DMS 273 treated with DMSO at 0.1 percent for 48 hours (cell line): ENCODE measurements around the gene DNAJB2.
A peak's percentile ranks its signal among the peaks of the same experiment; 100 is the strongest.
"Not testable (repeated sequence)": the region's sequence is repeated elsewhere in the genome, so short reads cannot be mapped to it uniquely, and the experiment has no call there.

Experiments used
- DNase-seq: peaks from one replicate; lab custom pipeline; 2025; lab: John Stamatoyannopoulos, UW

Gene DNAJB2

DNA sequence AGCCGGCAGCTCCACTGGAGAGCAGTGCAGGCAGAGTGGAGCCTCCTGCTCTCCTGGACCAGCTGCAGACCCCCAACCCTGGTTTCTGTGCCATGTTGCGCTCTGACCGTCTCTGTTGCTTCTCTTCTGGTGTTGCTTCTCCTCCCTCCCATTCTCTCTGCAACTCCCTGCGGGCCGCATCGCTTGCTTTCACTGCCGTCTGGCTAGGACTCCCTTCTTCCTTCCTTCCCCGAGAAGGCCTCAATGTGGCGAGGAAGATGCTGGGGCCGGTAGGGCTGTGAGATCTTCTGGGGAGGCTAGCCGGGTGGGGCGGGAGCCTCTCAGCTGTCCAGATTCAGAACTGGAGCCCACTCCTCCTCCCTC lies 6.2 kb downstream of the DNAJB2 start:
- DNase-seq: no peak

DNA sequence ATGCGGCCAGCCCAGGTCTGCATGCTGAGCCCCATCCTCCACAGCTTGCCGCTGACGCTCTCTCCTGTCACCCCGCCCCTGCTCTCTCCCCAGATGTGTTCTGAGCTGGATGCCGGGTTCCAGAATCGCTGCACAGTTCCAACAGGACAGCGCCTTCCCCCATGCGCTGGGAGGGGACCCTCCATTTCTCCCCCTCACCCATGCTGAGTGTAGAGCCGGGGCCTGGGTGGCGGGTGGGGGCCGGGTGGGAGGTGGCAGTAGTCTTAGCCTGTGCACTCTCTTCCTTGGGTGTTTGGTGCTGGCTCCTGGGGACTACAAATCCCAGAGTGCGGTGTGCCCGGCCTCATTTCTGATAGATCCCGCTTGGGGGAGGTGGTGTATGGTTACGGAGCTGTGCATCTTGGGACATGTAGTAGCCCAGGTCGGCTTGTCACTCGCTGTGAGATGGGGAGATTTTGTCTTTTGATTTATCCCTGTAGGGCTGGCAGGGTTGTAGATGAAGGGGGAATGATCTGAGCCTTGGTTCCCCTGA lies 6.8 kb downstream of the DNAJB2 start:
- DNase-seq: peak; percentile 56

- no peak for DNase-seq
Observed at GRCh38 chr2:219286436-219287115, 7.4 kb downstream of the DNAJB2 start.

DNA sequence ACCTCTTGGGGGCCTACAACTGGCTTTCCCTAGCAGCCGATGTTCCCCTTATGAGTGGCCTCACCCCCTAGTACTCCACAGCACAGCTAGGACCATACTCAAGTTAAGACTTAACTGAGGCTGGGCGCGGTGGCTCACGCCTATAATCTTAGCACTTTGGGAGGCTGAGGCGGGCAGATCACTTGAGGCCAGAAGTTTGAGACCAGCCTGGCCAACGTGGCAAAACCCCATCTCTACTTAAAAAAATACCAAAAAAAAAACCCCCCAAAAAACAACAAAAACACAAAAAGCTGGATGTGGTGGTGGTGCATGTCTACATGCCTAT lies 7.9 kb downstream of the DNAJB2 start:
- DNase-seq: not testable (repeated sequence)

DNA sequence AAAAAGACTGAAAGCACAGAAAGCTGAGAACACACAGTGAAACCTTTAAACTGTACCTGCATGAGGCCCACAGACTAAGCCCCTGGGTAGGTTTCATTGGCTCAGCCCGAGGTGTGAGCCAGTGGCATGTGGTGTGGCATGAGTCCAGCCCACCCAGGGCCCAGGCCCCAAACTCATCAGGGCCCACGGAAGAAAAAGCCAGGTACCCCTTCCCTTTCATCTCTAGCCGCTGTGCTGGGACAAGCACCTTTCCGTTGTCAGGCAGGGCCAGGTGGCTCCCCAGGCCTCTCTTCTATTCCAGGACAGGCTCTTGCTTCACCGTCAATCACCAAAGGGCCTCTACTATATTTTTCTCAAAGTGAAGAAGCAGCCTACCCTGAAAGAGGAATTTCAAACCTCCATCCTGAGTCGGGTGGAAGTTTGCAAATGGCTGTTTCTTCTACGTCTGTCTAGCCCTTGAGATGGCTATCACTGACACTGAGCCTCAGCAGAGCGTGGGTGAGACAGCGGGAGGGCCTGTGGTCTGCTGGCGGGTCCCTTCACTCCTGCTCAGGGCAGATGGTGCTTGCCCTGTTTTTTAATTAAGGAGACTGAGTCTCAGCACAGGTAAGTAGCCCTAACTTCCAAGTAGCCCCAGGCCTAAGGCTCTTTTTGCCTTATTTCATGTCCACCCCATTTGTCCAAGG lies 8.6 kb downstream of the DNAJB2 start:
- no peak for DNase-seq

DNA sequence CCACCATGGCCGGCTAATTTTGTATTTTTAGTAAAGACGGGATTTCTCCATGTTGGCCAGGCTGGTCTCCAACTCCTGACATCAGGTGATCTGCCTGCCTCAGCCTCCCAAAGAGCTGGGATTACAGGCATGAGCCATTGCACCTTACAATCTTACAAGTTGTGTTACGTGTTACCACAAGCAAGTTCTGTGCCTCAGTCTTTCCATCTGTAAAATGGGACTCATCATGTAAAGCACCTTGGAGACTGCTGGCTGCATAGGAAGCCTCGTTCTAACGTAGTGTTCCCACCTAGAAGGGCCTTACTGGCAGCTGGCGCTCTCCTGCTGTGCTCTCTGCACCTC lies 10.0 kb downstream of the DNAJB2 start:
- no peak for DNase-seq

DNA sequence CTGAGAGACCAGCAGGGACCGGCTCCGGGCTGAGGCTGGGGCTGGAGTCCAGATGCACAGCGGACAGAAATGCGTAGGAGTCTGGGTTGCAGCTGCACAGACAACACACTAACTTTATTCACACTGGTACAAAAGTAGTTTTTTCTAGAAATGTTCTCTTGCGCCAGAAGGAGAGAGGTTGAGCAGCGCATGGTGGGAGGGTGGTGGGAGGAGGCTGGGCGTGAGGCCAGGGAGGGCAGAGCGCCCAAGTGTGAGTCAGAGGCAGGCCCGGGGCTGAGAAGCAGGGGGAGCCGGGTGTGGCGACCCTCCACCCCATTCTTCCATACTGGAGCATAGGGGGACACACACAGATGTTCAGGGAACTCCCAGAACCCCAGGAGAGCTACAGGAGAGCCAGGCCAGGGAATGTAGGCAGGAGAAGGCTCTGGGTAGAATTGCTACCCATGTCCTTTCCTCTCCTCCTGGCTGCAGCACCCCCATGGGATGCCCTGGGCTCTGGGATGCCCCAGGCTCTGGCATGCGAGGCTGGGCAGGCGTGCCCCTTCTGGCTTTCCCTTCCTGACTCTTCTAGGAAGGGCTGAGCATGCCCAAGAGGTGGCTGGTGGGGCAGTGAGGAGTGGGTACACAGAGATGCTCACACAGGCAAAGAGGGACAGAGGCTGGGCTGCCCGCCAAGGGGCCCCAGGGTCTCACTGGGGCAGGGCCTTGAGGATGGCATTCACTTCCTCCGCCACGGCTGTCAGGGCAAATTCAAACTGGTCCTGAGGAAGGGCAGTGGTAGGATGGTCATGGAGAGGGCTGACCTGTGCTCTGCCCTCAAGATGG lies 10.6 kb downstream of the DNAJB2 start:
- peak; percentile 70 for DNase-seq

- no peak for DNase-seq
Observed at GRCh38 chr2:219290381-219291171, 11.4 kb downstream of the DNAJB2 start.

DNA sequence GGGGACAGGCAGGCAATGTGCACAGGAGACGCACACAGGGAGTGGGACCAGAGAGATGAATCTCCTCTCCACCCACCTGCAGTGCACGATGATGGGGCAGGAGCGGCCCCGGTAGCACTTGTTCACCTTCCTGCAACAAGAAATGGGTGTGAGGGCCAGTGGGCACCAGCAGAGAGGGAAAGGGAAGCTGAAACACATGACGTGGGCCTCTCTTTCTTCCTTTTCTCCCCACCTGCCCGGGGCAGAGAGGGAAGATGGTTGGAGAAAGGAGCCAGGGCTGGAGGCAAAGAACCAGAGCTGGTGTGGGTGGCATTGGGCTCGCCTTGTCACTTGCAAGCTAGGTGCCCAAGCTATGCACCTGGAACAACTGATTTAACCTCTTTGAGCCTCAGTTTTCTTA lies 12.2 kb downstream of the DNAJB2 start:
- no peak for DNase-seq

GRCh38 chr2:219291910-219292490 lies 12.8 kb downstream of the DNAJB2 start:
- no peak for DNase-seq

DNA sequence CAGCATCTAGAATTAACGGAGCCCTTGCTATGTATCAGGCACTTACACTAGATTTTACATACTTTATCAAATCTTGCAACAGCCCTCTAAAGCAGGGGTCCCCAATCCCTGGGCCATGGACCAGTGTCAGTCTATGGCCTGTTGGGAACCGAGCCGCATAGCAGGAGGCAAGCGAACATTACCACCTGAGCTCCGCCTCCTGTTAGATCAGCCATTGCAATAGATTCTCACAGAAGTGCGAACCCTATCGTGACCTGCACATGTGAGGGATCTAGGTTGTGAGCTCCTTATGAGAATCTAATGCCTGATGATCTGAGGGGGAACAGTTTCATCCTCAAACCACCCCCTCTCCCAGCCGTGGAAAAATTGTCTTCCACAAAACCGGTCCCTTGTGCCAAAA lies 13.4 kb downstream of the DNAJB2 start:
- DNase-seq: no peak

DNA sequence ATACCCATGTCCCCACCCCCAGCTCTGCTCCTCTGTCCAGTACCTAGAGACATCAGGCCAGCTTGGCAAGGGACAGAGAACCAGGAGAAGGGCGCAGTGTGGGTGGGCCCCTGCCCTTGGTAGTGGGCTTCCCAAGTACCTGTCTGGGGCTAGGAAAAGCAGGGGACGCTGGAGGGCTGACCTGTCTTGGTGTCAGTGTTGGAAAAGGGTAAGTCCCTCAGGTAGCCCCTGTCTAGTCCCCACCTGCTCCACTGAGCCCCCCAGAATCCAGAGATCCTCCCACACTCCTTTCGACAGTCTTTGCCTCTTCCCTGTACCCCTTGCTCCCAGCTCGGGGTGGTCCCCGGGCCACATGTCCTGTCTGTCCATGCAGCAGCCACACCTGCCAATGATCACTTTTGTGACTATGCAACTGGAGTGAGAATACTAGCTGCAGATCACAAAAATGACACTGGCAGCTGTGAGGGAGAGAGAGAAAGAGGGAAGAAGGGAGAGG lies 14.6 kb downstream of the DNAJB2 start:
- no peak for DNase-seq

- peak; percentile 37 for DNase-seq
Observed at GRCh38 chr2:219294356-219295351, 15.5 kb downstream of the DNAJB2 start.

- DNase-seq: no peak
Observed at GRCh38 chr2:219296142-219296541, 17.0 kb downstream of the DNAJB2 start.

DNA sequence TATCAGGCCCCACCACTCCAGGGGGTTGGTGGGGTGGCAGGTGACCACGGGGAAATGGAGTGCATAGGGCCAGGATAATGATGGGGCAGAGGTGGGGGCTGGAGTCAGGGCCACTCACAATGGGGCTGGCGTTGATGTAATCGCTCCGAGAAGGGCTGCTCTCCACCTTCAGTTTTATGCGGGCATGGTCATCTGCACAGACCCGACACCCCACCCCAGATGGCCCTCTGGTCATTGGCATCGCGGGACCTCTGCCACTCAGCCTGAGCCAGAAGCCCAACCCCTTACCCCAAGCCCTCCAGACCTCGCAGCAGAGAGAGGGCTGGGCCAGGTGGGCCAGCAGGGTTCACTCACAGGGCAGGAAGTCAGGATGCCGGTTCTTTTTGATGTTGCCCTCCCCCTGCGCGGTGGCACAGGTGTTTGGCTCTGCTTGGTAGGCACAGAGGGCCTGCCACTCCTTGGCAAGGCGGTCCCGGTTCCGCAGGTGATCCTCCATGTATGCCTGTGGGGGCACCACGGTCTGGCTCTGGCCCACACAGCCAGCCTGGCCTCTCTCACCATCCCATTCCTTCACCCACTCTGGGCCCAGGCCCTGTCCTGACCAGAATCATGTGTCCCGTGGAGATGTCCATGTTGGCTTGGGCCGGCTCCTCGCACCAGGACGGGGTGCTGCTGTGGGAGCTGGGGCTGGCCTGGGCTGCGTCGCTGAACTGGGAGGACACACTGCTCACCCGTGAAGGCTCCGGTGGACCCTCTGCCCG lies 17.6 kb downstream of the DNAJB2 start:
- DNase-seq: no peak

DNA sequence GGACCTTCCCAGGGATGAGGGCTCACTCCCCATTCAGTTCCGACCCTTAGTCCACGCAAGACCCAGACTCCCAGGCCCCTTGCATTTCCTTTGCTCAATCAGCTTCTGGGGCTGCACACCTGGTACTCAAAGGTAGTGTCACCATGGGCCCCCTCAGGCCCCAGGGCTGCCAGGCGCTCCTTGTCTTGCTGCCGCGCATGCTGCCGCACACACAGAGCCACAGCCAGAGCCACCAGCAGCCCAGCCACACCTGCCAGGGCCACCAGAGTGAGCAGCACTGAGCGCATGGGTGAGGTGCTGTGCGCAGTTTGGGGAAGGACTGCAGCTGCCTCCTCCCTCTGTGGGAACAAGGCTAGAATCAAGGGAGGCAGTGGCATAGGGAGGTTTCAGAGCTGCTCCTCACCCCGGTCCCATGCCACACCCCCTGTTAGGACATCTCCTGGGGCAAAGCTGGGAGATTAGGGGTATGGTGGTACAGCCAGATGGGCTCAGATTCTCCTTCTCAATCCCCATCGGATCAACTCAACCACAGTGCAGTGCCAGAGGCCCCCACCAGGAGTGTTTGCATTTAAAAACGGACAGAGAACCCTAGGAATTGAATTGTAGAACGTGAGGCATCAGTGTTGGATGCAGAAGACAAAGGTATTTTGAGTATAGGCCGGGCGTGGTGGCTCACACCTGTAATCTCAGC lies 18.7 kb downstream of the DNAJB2 start:
- no peak for DNase-seq

DNA sequence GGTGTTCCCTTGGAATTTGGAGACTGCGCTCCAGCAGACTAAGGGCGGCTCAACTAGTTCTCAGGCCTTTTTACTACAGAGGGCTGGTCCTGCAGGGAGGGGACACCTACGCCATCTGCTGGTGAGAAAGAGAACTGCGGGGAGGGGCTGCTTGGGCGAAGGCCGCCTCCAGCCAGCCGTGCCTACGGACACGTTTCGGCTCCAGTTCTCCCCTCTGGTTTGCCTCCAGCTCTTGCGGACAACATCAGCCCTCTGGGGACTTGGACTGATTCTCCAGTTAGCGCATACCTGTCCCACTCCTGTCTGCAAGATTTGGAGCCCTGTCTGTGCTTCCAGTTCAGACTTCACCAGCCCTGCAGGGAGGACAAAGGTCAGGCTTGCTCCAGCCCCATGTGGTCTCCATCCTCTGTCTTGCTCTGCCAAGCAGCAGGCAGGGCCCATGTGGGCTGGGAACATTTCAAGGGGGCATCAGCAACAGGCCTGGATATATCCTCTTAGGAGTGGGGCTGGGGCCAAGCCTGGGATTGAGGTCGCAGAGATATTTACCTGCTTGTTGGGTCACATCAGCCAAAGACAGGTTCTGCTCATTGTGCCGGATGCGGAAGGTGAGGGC lies 19.7 kb downstream of the DNAJB2 start:
- DNase-seq: peak; percentile 32

DNA sequence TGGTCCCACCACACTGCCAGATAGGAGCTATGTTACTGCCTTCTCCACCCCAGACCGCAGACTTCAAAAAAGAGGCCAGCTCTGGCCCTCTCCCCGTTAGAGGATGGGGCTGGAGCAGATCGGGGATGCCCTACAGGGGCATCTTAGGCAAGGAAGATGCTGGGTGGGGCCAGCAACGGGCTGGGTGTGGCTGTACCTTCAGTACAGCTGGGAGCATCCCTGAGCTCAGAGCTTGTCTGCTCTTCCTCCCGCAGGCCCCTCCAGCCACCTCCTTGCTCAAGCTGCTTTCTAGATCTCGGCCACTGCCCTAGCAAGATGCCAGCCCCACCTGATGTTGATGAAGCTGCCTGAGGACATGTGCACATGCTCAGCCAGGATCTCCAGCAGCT lies 20.2 kb downstream of the DNAJB2 start:
- no peak for DNase-seq

- no peak for DNase-seq
Observed at GRCh38 chr2:219300022-219300421, 20.9 kb downstream of the DNAJB2 start.
